Loucy (cell line): ENCODE measurements around the gene ASTN2.
"Not testable (repeated sequence)": the region's sequence is repeated elsewhere in the genome, so short reads cannot be mapped to it uniquely, and the experiment has no call there.

ENCODE experiments used
- H2AFZ ChIP-seq: fragments of 200-600 bp; sonication (generic); 2 replicates; pipeline ENCODE4 v1.6.0; 2016; ENCODE audit warnings: antibody characterized with exemption, mild to moderate bottlenecking, low read length, moderate library complexity
- H3F3A ChIP-seq: fragments of 200-600 bp; 2 replicates; pipeline ENCODE4 v1.6.0; 2016; ENCODE audit warnings: antibody characterized with exemption, low read depth, mild to moderate bottlenecking
- H3K27me3 ChIP-seq: fragments of 200-600 bp; sonication (generic); 2 replicates; pipeline ENCODE4 v1.6.1; 2014; ENCODE audit warnings: low read length, mild to moderate bottlenecking; ENCODE audit not compliant: insufficient read depth, poor library complexity, severe bottlenecking
- H3K36me3 ChIP-seq: fragments of 200-600 bp; sonication (generic); 2 replicates; pipeline ENCODE4 v1.6.1; 2016; ENCODE audit warnings: low read length; ENCODE audit not compliant: insufficient read depth
- H3K4me1 ChIP-seq: fragments of 200-600 bp; sonication (generic); 2 replicates; pipeline ENCODE4 v1.5.1; 2014; ENCODE audit warnings: low read length, mild to moderate bottlenecking; ENCODE audit not compliant: insufficient read depth, poor library complexity, severe bottlenecking
- H3K4me2 ChIP-seq: fragments of 200-600 bp; sonication (generic); 2 replicates; pipeline ENCODE4 v1.6.0; 2014; ENCODE audit warnings: antibody characterized with exemption, low read length, low read depth, mild to moderate bottlenecking; ENCODE audit not compliant: poor library complexity, severe bottlenecking
- H3K4me3 ChIP-seq: fragments of 200-600 bp; sonication (generic); 2 replicates; pipeline ENCODE4 v1.5.1; 2014; ENCODE audit warnings: low read length, mild to moderate bottlenecking, mixed read lengths; ENCODE audit not compliant: poor library complexity, severe bottlenecking
- H3K79me2 ChIP-seq: fragments of 200-600 bp; sonication (generic); 2 replicates; pipeline ENCODE4 v1.6.1; 2014; ENCODE audit warnings: low read length; ENCODE audit not compliant: insufficient read depth
- H3K9ac ChIP-seq: fragments of 200-600 bp; sonication (generic); 2 replicates; pipeline ENCODE4 v1.6.0; 2014; ENCODE audit warnings: mild to moderate bottlenecking, low read depth, low read length, moderate library complexity; ENCODE audit not compliant: poor library complexity, severe bottlenecking
- H3K9me2 ChIP-seq: fragments of 200-600 bp; sonication (generic); replicated peaks from 2 replicates; pipeline ENCODE4 v1.6.1; 2016; ENCODE audit warnings: low read depth, low read length, mixed read lengths
- H3K9me3 ChIP-seq: fragments of 200-600 bp; sonication (generic); 2 replicates; pipeline ENCODE4 v1.6.1; 2014; ENCODE audit warnings: mild to moderate bottlenecking, antibody characterized with exemption, low read length, low read depth; ENCODE audit not compliant: insufficient read depth
- H4K20me1 ChIP-seq: fragments of 200-600 bp; sonication (generic); 2 replicates; pipeline ENCODE4 v1.6.0; 2014; ENCODE audit warnings: antibody characterized with exemption, low read length, mild to moderate bottlenecking; ENCODE audit not compliant: insufficient read depth, poor library complexity, severe bottlenecking
- EZH2phosphoT487 ChIP-seq: fragments of 200-600 bp; IDR thresholded peaks from 2 replicates; pipeline ENCODE4 v1.6.1; 2018; ENCODE audit warnings: antibody characterized with exemption, mild to moderate bottlenecking, moderate library complexity, borderline replicate concordance
- TF ChIP-seq, protein P1 (sequence below): fragments of 200-600 bp; sonication (generic); conservative IDR thresholded peaks from 2 replicates; pipeline ENCODE4 v1.5.1; 2014; ENCODE audit warnings: mild to moderate bottlenecking, antibody characterized with exemption, low read length

The ASTN2 gene

DNA sequence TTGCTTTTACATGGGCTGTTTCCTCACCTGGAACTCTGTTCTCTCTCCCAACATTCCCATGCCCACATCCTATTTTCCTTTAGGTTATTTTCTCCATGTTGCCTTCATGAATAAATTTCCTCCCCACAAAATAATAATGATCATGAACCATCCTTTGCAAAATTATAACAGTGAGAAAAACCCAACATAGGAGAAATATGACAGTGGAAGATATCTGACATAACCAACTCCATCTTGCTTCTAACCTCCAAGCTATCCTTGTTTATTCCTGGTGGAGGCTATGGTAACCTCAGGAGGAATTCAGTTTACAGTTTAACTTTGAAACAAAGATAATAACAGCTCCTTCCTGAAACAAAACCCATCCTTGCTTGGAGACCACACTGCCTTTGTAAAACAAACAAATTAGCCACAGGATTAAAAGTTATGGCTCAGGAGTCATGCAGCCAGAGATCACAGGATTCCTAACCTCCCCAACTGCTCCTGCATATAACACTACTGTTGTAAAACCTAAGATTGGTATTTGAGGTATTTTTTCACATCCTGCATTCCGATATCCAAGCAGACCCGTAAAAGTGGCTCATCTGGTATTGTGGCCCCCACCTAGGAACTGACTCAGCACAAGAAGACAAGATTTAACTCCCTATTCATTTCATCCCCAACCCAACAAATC, 515.4 kb downstream of the ASTN2 start:
- no peaks in the 10 kb centered on the region for H4K20me1 ChIP-seq
- H3K79me2 ChIP-seq = no peaks in the 10 kb centered on the region
- H3K4me1 ChIP-seq = no peaks in the 10 kb centered on the region
- no peak overlapping the region for H3K9ac ChIP-seq
- H3K9me2 ChIP-seq = no peaks in the 10 kb centered on the region
- TF ChIP-seq, protein P1, sequence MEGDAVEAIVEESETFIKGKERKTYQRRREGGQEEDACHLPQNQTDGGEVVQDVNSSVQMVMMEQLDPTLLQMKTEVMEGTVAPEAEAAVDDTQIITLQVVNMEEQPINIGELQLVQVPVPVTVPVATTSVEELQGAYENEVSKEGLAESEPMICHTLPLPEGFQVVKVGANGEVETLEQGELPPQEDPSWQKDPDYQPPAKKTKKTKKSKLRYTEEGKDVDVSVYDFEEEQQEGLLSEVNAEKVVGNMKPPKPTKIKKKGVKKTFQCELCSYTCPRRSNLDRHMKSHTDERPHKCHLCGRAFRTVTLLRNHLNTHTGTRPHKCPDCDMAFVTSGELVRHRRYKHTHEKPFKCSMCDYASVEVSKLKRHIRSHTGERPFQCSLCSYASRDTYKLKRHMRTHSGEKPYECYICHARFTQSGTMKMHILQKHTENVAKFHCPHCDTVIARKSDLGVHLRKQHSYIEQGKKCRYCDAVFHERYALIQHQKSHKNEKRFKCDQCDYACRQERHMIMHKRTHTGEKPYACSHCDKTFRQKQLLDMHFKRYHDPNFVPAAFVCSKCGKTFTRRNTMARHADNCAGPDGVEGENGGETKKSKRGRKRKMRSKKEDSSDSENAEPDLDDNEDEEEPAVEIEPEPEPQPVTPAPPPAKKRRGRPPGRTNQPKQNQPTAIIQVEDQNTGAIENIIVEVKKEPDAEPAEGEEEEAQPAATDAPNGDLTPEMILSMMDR = no peak
- no peak for TF ChIP-seq EZH2phosphoT487
- no peak overlapping the region for H2AFZ ChIP-seq
- no peak overlapping the region for H3K4me3 ChIP-seq
- H3F3A ChIP-seq = no peaks in the 10 kb centered on the region
- H3K27me3 ChIP-seq = no peaks in the 10 kb centered on the region
- no peaks in the 10 kb centered on the region for H3K36me3 ChIP-seq
- H3K9me3 ChIP-seq = no peaks in the 10 kb centered on the region; the same call in 1 of the 2 replicates
- no peak overlapping the region for H3K4me2 ChIP-seq

DNA sequence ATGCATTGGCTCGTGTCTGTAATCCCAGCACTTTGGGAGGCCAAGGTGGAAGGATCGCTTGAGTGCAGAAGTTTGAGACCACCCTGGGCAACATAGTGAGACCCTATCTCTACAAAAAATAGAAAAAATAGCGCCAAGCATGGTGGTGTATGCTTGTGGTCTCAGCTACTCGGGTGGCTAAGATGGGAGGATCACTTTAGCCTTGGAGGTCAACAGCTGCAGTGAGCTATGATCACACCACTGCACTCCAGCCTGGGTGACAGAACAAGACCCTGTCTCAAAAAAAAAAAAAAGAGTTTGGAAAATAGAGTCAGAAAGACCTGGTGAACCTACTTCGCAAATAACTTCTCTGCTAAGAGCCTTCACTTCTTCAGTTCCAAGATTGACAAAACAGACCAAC, 516.7 kb downstream of the ASTN2 start:
- not testable (repeated sequence) for H2AFZ ChIP-seq, H3K9ac ChIP-seq, H3K4me2 ChIP-seq, H3K27me3 ChIP-seq, H3K4me1 ChIP-seq, H3K9me3 ChIP-seq, H3K36me3 ChIP-seq, H3K79me2 ChIP-seq, H4K20me1 ChIP-seq, H3K9me2 ChIP-seq, H3K4me3 ChIP-seq, H3F3A ChIP-seq

DNA sequence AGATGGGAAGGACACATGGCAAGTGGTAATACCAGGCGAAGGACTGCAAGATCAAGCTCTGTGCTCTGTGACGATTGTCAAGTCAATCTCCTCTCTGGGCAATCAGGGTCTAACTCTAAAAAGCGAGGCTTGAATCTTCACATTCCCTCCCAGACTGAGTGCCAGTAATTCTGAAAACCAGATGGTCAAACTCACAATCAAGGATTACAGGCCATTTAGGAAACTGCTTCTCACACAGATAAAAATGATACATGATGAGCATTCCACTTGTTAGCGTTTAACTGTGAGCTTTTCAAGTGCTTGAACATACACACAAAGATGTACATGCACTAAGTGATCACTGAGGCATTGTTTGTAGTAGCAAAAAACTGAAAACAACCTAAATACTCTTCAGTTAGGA, 517.7 kb downstream of the ASTN2 start:
- no peak overlapping the region for H2AFZ ChIP-seq
- H3K9me2 ChIP-seq = no peaks in the 10 kb centered on the region
- H4K20me1 ChIP-seq = no peaks in the 10 kb centered on the region
- no peaks in the 10 kb centered on the region for H3K79me2 ChIP-seq
- no peaks in the 10 kb centered on the region for H3F3A ChIP-seq
- TF ChIP-seq EZH2phosphoT487 = no peak
- TF ChIP-seq, protein P1 = no peak
- no peaks in the 10 kb centered on the region; the same call in 1 of the 2 replicates for H3K9me3 ChIP-seq
- H3K4me3 ChIP-seq = no peak overlapping the region
- no peak overlapping the region for H3K4me2 ChIP-seq
- no peaks in the 10 kb centered on the region for H3K36me3 ChIP-seq
- no peaks in the 10 kb centered on the region for H3K27me3 ChIP-seq
- no peaks in the 10 kb centered on the region for H3K4me1 ChIP-seq
- no peak overlapping the region for H3K9ac ChIP-seq

DNA sequence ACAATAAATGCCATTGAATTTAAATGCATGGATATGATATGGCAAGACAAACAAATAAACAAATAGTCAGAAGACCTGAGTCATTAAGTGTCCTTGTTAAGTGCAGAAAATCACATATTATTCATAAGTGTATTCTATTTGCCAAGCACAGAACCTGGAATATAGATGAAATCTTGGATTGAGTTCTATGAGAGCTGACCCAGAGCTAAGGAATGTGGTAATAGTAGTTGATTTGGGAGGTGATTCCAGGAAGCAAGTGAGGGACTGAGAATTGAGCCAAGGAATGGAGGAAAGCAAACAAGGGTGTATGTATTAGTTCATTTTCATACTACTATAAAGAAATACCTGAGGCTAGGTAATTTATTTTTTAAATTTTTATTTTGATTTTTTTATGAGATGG, 518.9 kb downstream of the ASTN2 start:
- Histone ChIP-seq H3K4me2 (no peak overlapping the region), H4K20me1 (no peaks in the 10 kb centered on the region), H3K4me3 (no peak overlapping the region), H3K4me1 (no peaks in the 10 kb centered on the region), H3K9me2 (no peaks in the 10 kb centered on the region), H3K9me3 (no peaks in the 10 kb centered on the region; the same call in 1 of the 2 replicates), H3K79me2 (no peaks in the 10 kb centered on the region), H3F3A (no peaks in the 10 kb centered on the region), H2AFZ (no peak overlapping the region), H3K9ac (no peak overlapping the region), H3K27me3 (no peaks in the 10 kb centered on the region), H3K36me3 (no peaks in the 10 kb centered on the region)
- TF ChIP-seq, protein P1 = no peak
- no peak for TF ChIP-seq EZH2phosphoT487
